ENCODE results near the gene TUFT1. TPM values are rescaled to one million over a fixed set of nuclear protein-coding genes. Genes with fewer than 3 reads are reported as not detected.

The TUFT1 gene
- total and polyA plus RNA-seq, 2 donors (not counting 1 experiment from before 2014, with no cell fraction given) = 0.82 to 2.2 TPM

GRCh38 chr1:151613282-151613780 is 73.2 kb downstream of the TUFT1 start:
- Histone ChIP-seq H3K4me2 (replicated peaks; ENCODE audit: low read depth, low read length, poor library complexity, severe bottlenecking) (peak overlapping the region; percentile 99), H3K9ac (ENCODE audit: low read length) (no peak overlapping the region), H3K27ac (ENCODE audit: low read length in 2 of 2) (no peak overlapping the region), H4K20me1 (ENCODE audit: control insufficient read depth, insufficient read depth, low read length, poor library complexity, severe bottlenecking) (no peaks in the 10 kb centered on the region), H2AFZ (ENCODE audit: insufficient read depth, low read depth, low read length, poor library complexity, severe bottlenecking) (peak overlapping the region; percentile 95), H3K36me3 (replicated peaks in 1 of 2; ENCODE audit: control extremely low read depth in 1 of 2, control insufficient read depth in 1 of 2, extremely low read depth in 1 of 2, insufficient read depth in 2 of 2, low read length in 1 of 2) (peaks cover 5 to 8% of the 10 kb centered on the region in 2 experiments), H3K4me1 (ENCODE audit: control insufficient read depth in 2 of 2, insufficient read depth in 2 of 2, low read length in 2 of 2) (peaks cover 11 to 18% of the 10 kb centered on the region in 2 donors), H3K79me2 (ENCODE audit: control insufficient read depth, insufficient read depth, low read length) (peaks cover 55% of the 10 kb centered on the region), H3K27me3 (replicated peaks in 1 of 4; ENCODE audit: control extremely low read depth in 1 of 4, control insufficient read depth in 3 of 4, insufficient read depth in 4 of 4, low read length in 3 of 4) (peaks cover 0 to 2% (median 0%) of the 10 kb centered on the region in 4 experiments), H3K9me3 (ENCODE audit: control extremely low read depth in 1 of 3, control insufficient read depth in 2 of 3, insufficient read depth in 1 of 3, low read length in 2 of 3) (no peaks in the 10 kb centered on the region), H3K4me3 (ENCODE audit: control extremely low read depth in 1 of 5, extremely low read depth in 1 of 5, insufficient read depth in 1 of 5, low read depth in 2 of 5, low read length in 4 of 5) (peak overlapping the region in 4 of 5 experiments; percentile 52 to 94 (median 84))
- POLR2A ChIA-PET = no interaction called here
- H3K27me3 Mint-ChIP-seq = peaks cover 2% of the 10 kb centered on the region
- intact Hi-C loops (cut with micrococcal nuclease) = loop anchor here (5.0 kb wide), 2 partner anchors 216 to 266 kb away; partner anchors contain the start of genes PSMB4 and RFX5
- H3K4me1 Mint-ChIP-seq = peaks cover 32% of the 10 kb centered on the region
- peak overlapping the region; percentile 91 for H3K4me3 Mint-ChIP-seq
- ATAC-seq (ENCODE audit: low read depth) (no peak), DNase-seq (no peak)
- TF ChIP-seq CTCF (IDR thresholded peaks at IDR 0.05) (no peak), EZH2 (IDR thresholded peaks at IDR 0.05; ENCODE audit: borderline replicate concordance, insufficient read depth, low read depth, low read length, poor library complexity, severe bottlenecking) (no peak)
- CTCF ChIA-PET = no interaction called here
- WGBS (ENCODE audit: insufficient coverage) = 88% methylated on average over 7 of the region's 9 CpGs
- peak overlapping the region; percentile 79 for H3K27ac Mint-ChIP-seq
- no peaks in the 10 kb centered on the region for H3K9me3 Mint-ChIP-seq (ENCODE audit: insufficient read depth)

- CTCF ChIA-PET = interaction anchor here (0.7 to 1.2 kb wide), 3 partner anchors 10 to 25 kb away, joined by 3 to 4 read pairs (median 3); no protein-coding TSS in a partner anchor
- H3K9me3 ChIP-seq (ENCODE audit: control extremely low read depth in 1 of 3, control insufficient read depth in 2 of 3, insufficient read depth in 1 of 3, low read length in 2 of 3) = no peaks in the 10 kb centered on the region
- DNase-seq = no peak
- H3K4me1 ChIP-seq (ENCODE audit: control insufficient read depth in 2 of 2, insufficient read depth in 2 of 2, low read length in 2 of 2) = peaks cover 11 to 18% of the 10 kb centered on the region in 2 donors
- TF ChIP-seq EZH2 (IDR thresholded peaks at IDR 0.05; ENCODE audit: borderline replicate concordance, insufficient read depth, low read depth, low read length, poor library complexity, severe bottlenecking) = no peak
- TF ChIP-seq CTCF (IDR thresholded peaks at IDR 0.05) = no peak
- no peaks in the 10 kb centered on the region for H3K27me3 Mint-ChIP-seq
- POLR2A ChIA-PET = no interaction called here
- H3K27me3 ChIP-seq (replicated peaks in 1 of 4; ENCODE audit: control extremely low read depth in 1 of 4, control insufficient read depth in 3 of 4, insufficient read depth in 4 of 4, low read length in 3 of 4) = no peaks in the 10 kb centered on the region
- intact Hi-C loops (cut with micrococcal nuclease) = no loop called here
- peaks cover 38% of the 10 kb centered on the region for H3K4me1 Mint-ChIP-seq
- peaks cover 12% of the 10 kb centered on the region for H4K20me1 ChIP-seq (ENCODE audit: control insufficient read depth, insufficient read depth, low read length, poor library complexity, severe bottlenecking)
- H3K4me3 Mint-ChIP-seq = no peak overlapping the region
- H3K4me3 ChIP-seq (ENCODE audit: control extremely low read depth in 1 of 5, extremely low read depth in 1 of 5, insufficient read depth in 1 of 5, low read depth in 2 of 5, low read length in 4 of 5) = no peak overlapping the region
- ATAC-seq (ENCODE audit: low read depth) = no peak
- no peak overlapping the region for H3K9ac ChIP-seq (ENCODE audit: low read length)
- H2AFZ ChIP-seq (ENCODE audit: insufficient read depth, low read depth, low read length, poor library complexity, severe bottlenecking) = no peak overlapping the region
- peaks cover 5 to 8% of the 10 kb centered on the region in 2 experiments for H3K36me3 ChIP-seq (replicated peaks in 1 of 2; ENCODE audit: control extremely low read depth in 1 of 2, control insufficient read depth in 1 of 2, extremely low read depth in 1 of 2, insufficient read depth in 2 of 2, low read length in 1 of 2)
- no peak overlapping the region for H3K27ac ChIP-seq (ENCODE audit: low read length in 2 of 2)
- no peak overlapping the region for H3K4me2 ChIP-seq (replicated peaks; ENCODE audit: low read depth, low read length, poor library complexity, severe bottlenecking)
- H3K27ac Mint-ChIP-seq = no peak overlapping the region
- H3K9me3 Mint-ChIP-seq (ENCODE audit: insufficient read depth) = no peaks in the 10 kb centered on the region
- 100% methylated on average over 3 of the region's 4 CpGs for WGBS (ENCODE audit: insufficient coverage)
- H3K79me2 ChIP-seq (ENCODE audit: control insufficient read depth, insufficient read depth, low read length) = peaks cover 67% of the 10 kb centered on the region
Observed at GRCh38 chr1:151615711-151616504, 75.8 kb downstream of the TUFT1 start.

All from B cell (primary cell).